Prostate gland (tissue), 2 donors: ENCODE data around the gene MYO18B.

Experiments
- POLR2AphosphoS5 ChIP-seq: sonication (generic); formaldehyde crosslinking; IDR thresholded peaks from one replicate; pipeline ENCODE4 v1.6.1; 2017; ENCODE audit warnings: antibody characterized with exemption
- TF ChIP-seq, protein P1 (sequence below), 4 experiments: fragments of 200-600 bp in 2 of 4; fragments of 450-650 bp in 2 of 4; sonication (generic) in 2 of 4; IDR thresholded peaks; 1 replicate in 3 of 4; 2 replicates in 1 of 4; pipeline ENCODE4 v1.5.1; 2016 to 2019; ENCODE audit warnings: antibody characterized with exemption in 4 of 4, mild to moderate bottlenecking in 2 of 4, moderate library complexity in 2 of 4

GRCh38 chr22:25758316-25758715 lies 16.3 kb downstream of the MYO18B start:
- TF ChIP-seq, protein P1, sequence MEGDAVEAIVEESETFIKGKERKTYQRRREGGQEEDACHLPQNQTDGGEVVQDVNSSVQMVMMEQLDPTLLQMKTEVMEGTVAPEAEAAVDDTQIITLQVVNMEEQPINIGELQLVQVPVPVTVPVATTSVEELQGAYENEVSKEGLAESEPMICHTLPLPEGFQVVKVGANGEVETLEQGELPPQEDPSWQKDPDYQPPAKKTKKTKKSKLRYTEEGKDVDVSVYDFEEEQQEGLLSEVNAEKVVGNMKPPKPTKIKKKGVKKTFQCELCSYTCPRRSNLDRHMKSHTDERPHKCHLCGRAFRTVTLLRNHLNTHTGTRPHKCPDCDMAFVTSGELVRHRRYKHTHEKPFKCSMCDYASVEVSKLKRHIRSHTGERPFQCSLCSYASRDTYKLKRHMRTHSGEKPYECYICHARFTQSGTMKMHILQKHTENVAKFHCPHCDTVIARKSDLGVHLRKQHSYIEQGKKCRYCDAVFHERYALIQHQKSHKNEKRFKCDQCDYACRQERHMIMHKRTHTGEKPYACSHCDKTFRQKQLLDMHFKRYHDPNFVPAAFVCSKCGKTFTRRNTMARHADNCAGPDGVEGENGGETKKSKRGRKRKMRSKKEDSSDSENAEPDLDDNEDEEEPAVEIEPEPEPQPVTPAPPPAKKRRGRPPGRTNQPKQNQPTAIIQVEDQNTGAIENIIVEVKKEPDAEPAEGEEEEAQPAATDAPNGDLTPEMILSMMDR (IDR thresholded peaks at IDR 0.05), result no peak
- no peak for TF ChIP-seq POLR2AphosphoS5
